8988T (cell line): Measurements from ENCODE around the gene NPHP4.

Source experiments
- DNase-seq: peaks from one replicate; pipeline ENCODE4 v3.0.0; 2011

NPHP4 gene

DNA sequence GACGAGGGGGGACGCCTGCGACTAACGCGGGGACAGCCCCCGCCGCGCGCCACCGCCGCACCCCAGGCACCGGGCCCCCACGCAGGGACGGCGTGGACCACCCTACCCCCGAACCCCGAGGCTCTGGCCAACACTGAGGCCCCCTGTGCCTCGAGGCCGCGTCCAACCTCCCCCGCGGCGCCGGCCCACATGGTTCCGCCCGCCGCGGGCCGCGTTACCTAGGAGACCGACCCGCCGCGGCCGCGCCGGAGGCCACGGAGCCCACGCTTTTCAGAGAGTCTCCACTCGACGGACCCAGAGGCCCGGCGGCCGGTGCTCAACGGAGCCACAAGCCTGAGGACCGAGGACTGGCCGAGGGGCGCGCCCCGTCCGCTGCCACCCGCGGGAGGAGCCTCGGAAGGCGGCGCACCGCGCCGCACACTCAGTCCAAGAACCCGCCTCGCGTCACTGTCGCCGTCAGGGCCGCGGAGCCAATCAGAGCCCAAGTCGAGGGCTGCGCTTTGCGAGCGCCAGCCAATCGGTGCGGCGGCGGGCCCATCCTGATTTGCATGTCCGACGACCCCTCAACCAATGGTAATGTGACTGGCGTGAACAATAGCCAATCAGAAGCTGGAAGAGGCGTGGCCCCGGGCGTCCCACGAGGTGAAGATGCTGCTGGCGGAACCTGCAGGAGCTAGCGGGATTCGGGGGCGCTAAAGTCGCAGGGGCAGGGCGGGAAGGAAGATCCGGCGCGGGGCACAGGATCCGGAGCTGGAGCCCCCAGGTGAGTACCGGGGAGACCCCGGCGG is at the start of gene NPHP4:
NPHP4 (minus strand) TSS at position 400 of the 788 bp plus-strand sequence. CDS start 6,136 bp downstream, outside the sequence.
- DNase-seq: peak; percentile 97

GRCh38 chr1:6041432-6042062 is 49.3 kb upstream of the NPHP4 start:
- DNase-seq: peak; percentile 81

DNA sequence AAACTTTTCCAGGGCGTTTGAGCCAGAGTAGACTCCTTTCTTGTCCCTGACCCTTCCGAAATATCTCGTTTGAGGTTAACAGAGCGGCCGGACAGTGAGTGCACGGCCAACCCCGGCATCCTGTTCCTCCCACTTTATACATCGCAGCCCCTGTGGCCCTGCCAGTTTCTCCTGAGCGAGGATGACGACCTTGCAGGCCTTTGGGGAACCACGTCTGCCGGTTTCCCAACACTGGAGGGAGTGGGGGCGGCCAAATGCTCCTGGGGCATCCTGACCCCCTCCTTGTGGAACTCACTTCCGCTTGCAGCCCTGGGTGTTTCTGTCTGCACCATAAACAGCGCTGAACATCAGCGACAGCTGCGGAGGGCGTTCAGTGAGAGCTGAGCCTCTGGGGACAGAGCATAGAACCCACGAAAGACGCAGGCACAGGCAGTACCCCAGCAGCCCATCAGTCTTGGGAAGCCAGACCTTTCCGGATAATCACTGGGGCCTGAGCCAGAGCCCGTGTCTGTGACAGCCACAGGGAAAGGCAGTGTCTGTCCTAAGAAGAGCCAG is 48.7 kb upstream of the NPHP4 start:
- no peak for DNase-seq

GRCh38 chr1:6040444-6040843 is 48.2 kb upstream of the NPHP4 start:
- no peak for DNase-seq

DNA sequence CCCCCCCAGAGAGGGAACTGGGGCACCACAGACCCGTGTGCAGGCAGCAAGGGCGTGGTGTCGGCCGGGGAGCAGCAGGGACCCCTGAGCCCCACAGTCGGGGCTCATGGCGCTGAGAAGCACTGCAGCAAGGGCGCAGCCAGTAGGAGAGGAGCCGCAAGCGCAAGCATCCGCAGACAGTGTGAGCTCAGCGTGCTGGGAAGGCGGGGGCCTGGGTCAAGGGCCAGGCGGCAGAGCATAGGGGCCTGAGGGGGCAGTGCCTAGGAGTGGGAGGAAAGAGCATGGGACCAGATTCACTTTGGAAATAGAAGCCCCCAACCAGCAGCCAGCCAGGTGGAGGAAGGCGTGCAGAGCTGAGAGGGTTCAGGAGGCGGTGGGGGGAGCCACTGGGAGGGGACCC is 46.8 kb upstream of the NPHP4 start:
- DNase-seq: no peak

- DNase-seq: no peak
Observed at GRCh38 chr1:6038603-6039002, 46.4 kb upstream of the NPHP4 start.

DNA sequence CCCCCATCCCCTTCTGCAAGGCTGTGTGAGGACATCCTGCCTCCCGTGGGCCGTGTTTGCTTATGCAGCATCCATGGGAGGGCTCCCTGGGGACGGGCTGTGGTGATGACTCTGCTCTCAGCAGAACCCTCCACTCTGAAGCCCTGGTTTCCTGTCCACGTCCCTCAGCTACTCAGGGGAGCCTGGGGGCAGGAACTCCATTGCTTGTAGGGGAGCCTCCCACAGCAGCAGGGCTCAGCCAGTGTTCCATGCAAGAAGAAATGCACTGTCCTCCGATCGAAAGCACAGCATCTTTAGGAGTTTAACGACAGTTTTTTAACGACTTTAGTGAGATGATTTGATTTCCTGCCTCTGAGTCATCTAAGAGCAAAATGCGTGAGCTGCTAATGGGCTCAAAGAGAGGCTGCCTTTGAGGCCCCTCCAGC is 45.1 kb upstream of the NPHP4 start:
- DNase-seq: no peak

DNA sequence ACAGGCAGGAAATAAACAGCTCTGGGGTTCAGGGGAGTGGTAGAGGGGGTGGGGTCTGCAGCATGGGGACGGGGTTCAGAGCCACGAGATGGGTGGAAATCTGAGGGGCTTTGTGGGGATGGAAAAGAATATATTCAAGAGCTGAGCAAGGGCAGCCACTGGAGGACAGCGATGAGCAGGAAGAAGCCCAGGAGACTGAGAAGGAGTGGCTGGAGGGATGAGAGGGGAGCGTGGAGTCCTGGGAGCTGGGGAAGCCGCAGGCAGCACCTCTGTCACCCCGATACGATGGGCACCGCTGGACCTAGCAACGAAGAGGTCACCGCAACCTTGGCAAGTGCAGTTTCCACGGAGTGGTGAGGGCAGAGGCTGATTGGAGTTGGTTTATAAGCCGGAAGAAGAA is 43.5 kb upstream of the NPHP4 start:
- no peak for DNase-seq

DNA sequence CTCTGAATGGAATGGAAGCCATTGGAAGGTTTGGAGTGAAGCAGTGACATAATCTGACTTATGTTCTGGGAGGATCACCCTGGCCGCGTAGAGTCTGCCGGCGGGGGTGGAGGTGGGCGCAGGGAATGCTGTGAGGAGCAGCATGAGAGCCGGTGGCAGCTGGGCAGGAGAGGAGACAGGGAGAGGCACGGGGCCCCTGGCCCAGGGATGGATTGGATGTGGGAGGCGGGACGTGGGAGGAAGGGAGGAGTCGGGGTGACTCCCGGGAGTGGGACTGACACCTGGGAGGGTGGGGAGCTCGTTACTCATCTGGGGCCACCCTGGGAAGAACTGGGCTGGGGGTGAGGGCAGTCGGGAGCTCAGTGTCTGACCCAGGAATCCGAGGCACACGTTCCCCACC is 43.1 kb upstream of the NPHP4 start:
- no peak for DNase-seq

- DNase-seq: no peak
Observed at GRCh38 chr1:6034750-6035096, 42.5 kb upstream of the NPHP4 start.

DNA sequence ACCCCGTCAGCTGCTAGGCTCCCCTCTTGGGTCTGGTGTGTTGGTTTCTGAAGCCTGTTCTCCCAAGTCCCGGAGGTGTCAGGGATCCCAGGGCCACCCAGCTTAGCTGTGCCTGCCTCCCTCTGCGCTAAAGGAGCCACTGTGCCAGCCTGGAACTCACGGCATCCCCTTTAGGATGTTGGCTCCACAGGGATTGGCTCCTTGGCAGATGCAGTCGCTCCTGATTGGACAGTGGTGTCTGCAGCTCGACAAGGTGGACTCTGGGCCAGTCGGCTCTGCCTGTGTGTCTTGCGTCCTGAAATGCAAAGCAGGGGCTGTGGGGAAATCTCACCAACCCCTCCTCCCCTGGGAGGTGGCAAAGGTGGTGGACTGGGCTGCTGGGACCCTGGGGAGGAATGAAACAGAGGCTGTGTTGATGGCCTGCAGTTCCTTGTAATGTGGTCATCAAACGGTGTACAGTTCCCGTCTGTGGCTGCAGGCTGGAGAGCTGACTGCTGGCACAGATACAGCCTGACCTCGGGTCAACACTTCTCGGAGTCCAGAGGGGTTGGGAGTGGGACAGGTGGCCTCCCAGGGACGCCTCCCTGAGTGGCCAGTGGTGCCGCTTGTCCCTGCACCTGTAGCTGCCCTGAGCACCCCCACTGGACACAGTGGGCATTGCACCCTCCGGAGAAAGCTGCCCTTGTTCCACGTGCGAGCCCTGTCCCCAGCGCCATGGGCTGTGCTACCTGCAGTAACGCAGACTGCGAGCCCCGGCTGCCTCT is 41.9 kb upstream of the NPHP4 start:
- peak; percentile 77 for DNase-seq

DNA sequence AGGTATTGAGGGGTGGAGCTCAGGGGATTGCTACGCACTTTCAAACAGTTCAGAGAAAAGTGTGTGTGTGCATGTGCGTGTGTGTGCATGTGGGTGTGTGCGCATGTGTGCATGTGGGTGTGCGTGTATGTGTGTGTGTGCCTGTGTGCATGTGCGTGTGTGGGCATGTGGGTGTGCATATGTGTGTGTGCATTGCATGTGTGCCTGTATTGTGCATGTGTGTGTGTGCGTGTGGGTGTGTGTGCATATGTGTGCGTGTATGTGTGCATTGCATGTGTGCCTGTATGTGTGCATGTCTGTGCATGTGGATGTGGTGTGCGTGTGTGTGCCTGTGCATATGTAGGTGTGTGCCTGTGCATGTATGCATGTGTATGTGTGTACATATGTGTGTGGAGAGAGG is 40.9 kb upstream of the NPHP4 start:
- no peak for DNase-seq

GRCh38 chr1:6030547-6031261 is 38.5 kb upstream of the NPHP4 start:
- no peak for DNase-seq

GRCh38 chr1:6030132-6030531 is 37.9 kb upstream of the NPHP4 start:
- DNase-seq: no peak

DNA sequence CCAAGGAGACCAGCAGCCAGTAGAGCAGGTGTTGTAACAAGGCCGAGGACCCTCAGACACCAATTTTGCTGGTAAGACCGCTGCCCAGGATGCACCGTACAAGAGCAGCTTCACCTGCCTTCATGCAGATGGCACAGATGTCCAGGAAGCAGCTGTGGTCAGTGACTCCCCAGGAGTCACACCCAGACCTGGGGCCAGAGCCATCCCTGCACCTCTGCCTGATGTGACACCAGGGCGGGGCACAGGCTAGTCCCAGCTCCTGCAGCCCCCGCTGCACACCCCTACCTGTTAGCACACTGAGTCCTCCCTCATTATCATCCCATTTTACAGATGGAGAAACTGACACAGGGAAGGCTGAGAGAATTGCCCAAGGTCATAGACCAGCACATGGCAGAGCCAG is 37.1 kb upstream of the NPHP4 start:
- no peak for DNase-seq

GRCh38 chr1:6028042-6028850 is 36.0 kb upstream of the NPHP4 start:
- no peak for DNase-seq

- DNase-seq: no peak
Observed at GRCh38 chr1:6027591-6027990, 35.4 kb upstream of the NPHP4 start.

DNA sequence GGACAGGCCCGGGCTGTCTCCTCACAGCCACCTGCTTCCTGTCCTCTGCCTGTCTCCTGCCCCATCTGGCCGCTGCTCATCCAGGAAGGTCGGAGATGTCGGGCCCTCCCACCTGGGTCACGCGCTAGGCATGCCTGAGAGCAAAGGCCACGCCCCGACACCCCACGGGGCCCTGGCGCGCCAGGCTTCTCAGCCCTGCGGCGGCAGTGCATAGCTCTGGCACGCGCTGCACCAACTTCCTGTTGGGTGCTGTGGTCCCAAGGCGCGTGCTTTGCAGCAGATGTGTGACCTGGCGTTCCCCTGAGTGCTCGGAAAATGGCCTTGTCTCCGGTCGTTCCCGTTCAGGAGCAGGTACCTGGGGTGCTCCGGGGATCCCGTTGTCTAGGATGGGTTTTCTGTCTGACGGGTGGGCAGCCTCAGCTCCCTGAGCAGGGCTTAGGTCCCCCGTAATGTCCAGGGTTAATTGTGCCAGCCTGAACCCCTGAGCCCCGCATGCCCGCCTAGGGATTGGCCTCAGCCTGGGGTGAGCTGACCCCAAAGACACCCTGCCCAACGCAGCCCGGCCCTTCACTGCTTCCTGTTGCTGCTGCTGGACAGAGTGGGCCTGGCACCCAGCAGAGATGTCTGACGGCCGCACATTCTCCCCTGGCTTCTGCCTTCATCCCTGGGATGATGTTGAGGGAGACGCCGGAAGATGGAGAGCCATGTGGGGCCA is 34.0 kb upstream of the NPHP4 start:
- no peak for DNase-seq

GRCh38 chr1:6025269-6026094 is 33.3 kb upstream of the NPHP4 start:
- DNase-seq: no peak

GRCh38 chr1:6024376-6024775 is 32.2 kb upstream of the NPHP4 start:
- no peak for DNase-seq
